Keratinocyte (primary cell): ENCODE measurements around the gene HGFAC. TPM values are rescaled to one million over a fixed set of nuclear protein-coding genes. Genes with fewer than 3 reads are reported as not detected.

ENCODE experiments used
- DNase-seq: peaks from one replicate; pipeline ENCODE4 v3.0.0-alpha.2; 2011; ENCODE audit warnings: low read depth, missing footprints, low spot score
- FAIRE-seq: peaks from 2 replicates; lab custom pipeline; 2011; peaks lifted over from hg19 to GRCh38; lab: Jason Lieb, UNC
- H2AFZ ChIP-seq: 2 replicates; pipeline ENCODE4 v1.6.0; 2012; ENCODE audit warnings: low read length, control low read depth, inconsistent platforms; ENCODE audit not compliant: control insufficient read depth
- H3K27ac ChIP-seq: 2 replicates; pipeline ENCODE4 v1.5.1; 2011; ENCODE audit warnings: low read length; ENCODE audit not compliant: control insufficient read depth, insufficient read depth
- H3K27me3 ChIP-seq: 3 replicates; pipeline ENCODE4 v1.6.0; 2011; ENCODE audit warnings: low read length; ENCODE audit not compliant: control insufficient read depth, insufficient read depth; ENCODE audit errors: extremely low read depth
- H3K36me3 ChIP-seq, 2 experiments: 2 replicates in 1 of 2; 3 replicates in 1 of 2; pipeline ENCODE4 v1.5.1; 2011; ENCODE audit warnings: low read length in 2 of 2, mild to moderate bottlenecking in 1 of 2; ENCODE audit not compliant: control insufficient read depth in 2 of 2, insufficient read depth in 2 of 2; ENCODE audit errors: extremely low read depth in 1 of 2
- H3K4me1 ChIP-seq: 3 replicates; pipeline ENCODE4 v1.5.1; 2011; ENCODE audit warnings: low read length; ENCODE audit not compliant: control insufficient read depth, insufficient read depth; ENCODE audit errors: extremely low read depth
- H3K4me2 ChIP-seq: 3 replicates; pipeline ENCODE4 v1.6.0; 2011; ENCODE audit warnings: low read depth, low read length; ENCODE audit not compliant: control insufficient read depth, insufficient read depth; ENCODE audit errors: extremely low read depth
- H3K4me3 ChIP-seq, 3 experiments: fragments of 200-600 bp in 1 of 3; sonication (generic) in 1 of 3; 2 replicates in 2 of 3; 3 replicates in 1 of 3; pipeline ENCODE4 v1.5.1; 2011 to 2016; ENCODE audit warnings: low read length in 3 of 3, mild to moderate bottlenecking in 3 of 3, control low read depth in 2 of 3, inconsistent platforms in 1 of 3, low read depth in 1 of 3, mixed read lengths in 1 of 3, mixed run types in 1 of 3, moderate library complexity in 1 of 3; ENCODE audit not compliant: control insufficient read depth in 2 of 3, insufficient read depth in 2 of 3; ENCODE audit errors: extremely low read depth in 1 of 3
- H3K79me2 ChIP-seq: 2 replicates; pipeline ENCODE4 v1.6.0; 2012; ENCODE audit warnings: low read length; ENCODE audit not compliant: control insufficient read depth, insufficient read depth
- H3K9ac ChIP-seq: 3 replicates; pipeline ENCODE4 v1.6.0; 2011; ENCODE audit warnings: low read length; ENCODE audit not compliant: control insufficient read depth, insufficient read depth; ENCODE audit errors: extremely low read depth
- H3K9me1 ChIP-seq: 3 replicates; pipeline ENCODE4 v1.6.0; 2011; ENCODE audit warnings: low read length; ENCODE audit not compliant: control insufficient read depth, insufficient read depth; ENCODE audit errors: extremely low read depth
- H3K9me3 ChIP-seq: 2 replicates; pipeline ENCODE4 v1.5.1; 2012; ENCODE audit warnings: low read depth, low read length; ENCODE audit not compliant: control insufficient read depth
- H4K20me1 ChIP-seq: 3 replicates; pipeline ENCODE4 v1.6.0; 2011; ENCODE audit warnings: low read length; ENCODE audit not compliant: control insufficient read depth, insufficient read depth; ENCODE audit errors: extremely low read depth
- CTCF ChIP-seq, 3 experiments: IDR thresholded peaks in 1 of 3; conservative IDR thresholded peaks in 1 of 3; optimal IDR thresholded peaks in 1 of 3; 2 replicates in 2 of 3; 3 replicates in 1 of 3; pipeline versions ENCODE3 to v1.5.1; 2011; ENCODE audit warnings: low read length in 3 of 3, mild to moderate bottlenecking in 3 of 3, moderate library complexity in 2 of 3, control low read depth in 1 of 3, inconsistent platforms in 1 of 3; ENCODE audit not compliant: insufficient read depth in 2 of 3; ENCODE audit errors: extremely low read depth in 1 of 3
- EZH2 ChIP-seq: IDR thresholded peaks from one replicate; pipeline ENCODE4 v1.6.1; 2012; ENCODE audit warnings: inconsistent platforms, mild to moderate bottlenecking, low read length, moderate library complexity
- dilution Hi-C: fragments of 300-500 bp; cut with MboI; formaldehyde crosslinking; loops from one replicate; pipeline ENCODE4 v1.7.0; 2020; ENCODE audit warnings: low sequenced_read_pairs; ENCODE audit not compliant: extremely low pct_ligation_motif_present
- polyA plus RNA-seq, 5 experiments: library from polyadenylated mRNA; depleted of rRNA in 3 of 5; stranded (reverse) in 3 of 5; stranded (forward) in 1 of 5; unstranded in 1 of 5; fragments of >200 nt; gene quantifications; 1 replicate in 1 of 5; 2 replicates in 3 of 5; 3 replicates in 1 of 5; pipeline versions ENCODE4 v1.2.1 to v1.2.3, GENCODE V29; 2011 to 2012; ENCODE audit warnings: missing spikeins in 2 of 5, low read depth in 1 of 5, low replicate concordance in 1 of 5

HGFAC gene
- polyA plus RNA-seq, 1 donor (not counting 4 experiments of a cell fraction or from before 2014, with no cell fraction given), result not detected

GRCh38 chr4:3397128-3397527 is 44.6 kb upstream of the HGFAC start:
- dilution Hi-C loops, result no loop called here
- H3K4me2 ChIP-seq, result no peak overlapping the region
- FAIRE-seq, result no peak

GRCh38 chr4:3399277-3400194 is 42.2 kb upstream of the HGFAC start:
- Histone ChIP-seq H3K79me2 (peaks cover 55% of the 10 kb centered on the region), H3K9me1 (peaks cover 2% of the 10 kb centered on the region), H3K27ac (no peak overlapping the region), H2AFZ (no peak overlapping the region), H3K27me3 (no peaks in the 10 kb centered on the region), H3K4me3 (no peak overlapping the region), H3K36me3 (peaks cover 5 to 12% of the 10 kb centered on the region in 2 experiments), H3K4me1 (no peaks in the 10 kb centered on the region), H3K9ac (no peak overlapping the region), H4K20me1 (no peaks in the 10 kb centered on the region), H3K4me2 (no peak overlapping the region), H3K9me3 (no peaks in the 10 kb centered on the region)
- dilution Hi-C loops, result no loop called here
- DNase-seq (no peak), FAIRE-seq (peak; percentile 80)
- TF ChIP-seq CTCF (optimal IDR thresholded peaks at IDR 0.05 in 1 of 3, IDR thresholded peaks at IDR 0.05 in 1 of 3, conservative IDR thresholded peaks at IDR 0.05 in 1 of 3; ENCODE audit: extremely low read depth in 1 of 3, insufficient read depth in 2 of 3, low read length in 3 of 3) (peak in 2 of 3 experiments; percentile 15 to 36), EZH2 (no peak)

More at GRCh38 chr4:3397128-3397527, 44.6 kb upstream of the HGFAC start:
- no peaks in the 10 kb centered on the region for H3K27me3 ChIP-seq
- no peaks in the 10 kb centered on the region for H4K20me1 ChIP-seq
- no peak overlapping the region for H2AFZ ChIP-seq
- no peaks in the 10 kb centered on the region for H3K4me1 ChIP-seq
- no peak overlapping the region for H3K9ac ChIP-seq
- no peaks in the 10 kb centered on the region for H3K9me3 ChIP-seq
- TF ChIP-seq EZH2 (no peak), CTCF (optimal IDR thresholded peaks at IDR 0.05 in 1 of 3, IDR thresholded peaks at IDR 0.05 in 1 of 3, conservative IDR thresholded peaks at IDR 0.05 in 1 of 3; ENCODE audit: extremely low read depth in 1 of 3, insufficient read depth in 2 of 3, low read length in 3 of 3) (no peak)
- H3K36me3 ChIP-seq, result peaks cover 7 to 15% of the 10 kb centered on the region in 2 experiments
- H3K27ac ChIP-seq, result no peak overlapping the region
- H3K4me3 ChIP-seq, result no peak overlapping the region
- peaks cover 62% of the 10 kb centered on the region for H3K79me2 ChIP-seq
- peaks cover 2% of the 10 kb centered on the region for H3K9me1 ChIP-seq
- DNase-seq, result no peak
